ENCODE data around the gene RTP2.

DNA sequence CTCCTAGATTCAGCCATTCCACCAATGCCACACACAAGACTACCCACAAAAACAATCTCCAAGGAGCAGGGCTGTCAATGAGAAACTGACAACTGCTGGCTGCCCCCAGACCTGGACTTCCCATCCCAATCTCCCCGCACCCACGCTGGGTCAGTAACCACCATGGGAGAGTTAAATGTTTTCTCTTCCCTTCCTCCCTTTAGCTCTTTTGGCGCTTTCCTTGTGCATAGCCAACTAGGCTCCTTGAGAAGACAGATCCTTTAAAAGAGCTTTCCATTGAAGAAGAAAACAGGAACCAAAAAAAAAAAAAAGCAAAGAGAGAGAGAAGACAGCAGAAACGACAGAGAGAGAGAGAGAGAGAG, 34.6 kb upstream of the RTP2 start:
- TF ChIP-seq, protein P1, sequence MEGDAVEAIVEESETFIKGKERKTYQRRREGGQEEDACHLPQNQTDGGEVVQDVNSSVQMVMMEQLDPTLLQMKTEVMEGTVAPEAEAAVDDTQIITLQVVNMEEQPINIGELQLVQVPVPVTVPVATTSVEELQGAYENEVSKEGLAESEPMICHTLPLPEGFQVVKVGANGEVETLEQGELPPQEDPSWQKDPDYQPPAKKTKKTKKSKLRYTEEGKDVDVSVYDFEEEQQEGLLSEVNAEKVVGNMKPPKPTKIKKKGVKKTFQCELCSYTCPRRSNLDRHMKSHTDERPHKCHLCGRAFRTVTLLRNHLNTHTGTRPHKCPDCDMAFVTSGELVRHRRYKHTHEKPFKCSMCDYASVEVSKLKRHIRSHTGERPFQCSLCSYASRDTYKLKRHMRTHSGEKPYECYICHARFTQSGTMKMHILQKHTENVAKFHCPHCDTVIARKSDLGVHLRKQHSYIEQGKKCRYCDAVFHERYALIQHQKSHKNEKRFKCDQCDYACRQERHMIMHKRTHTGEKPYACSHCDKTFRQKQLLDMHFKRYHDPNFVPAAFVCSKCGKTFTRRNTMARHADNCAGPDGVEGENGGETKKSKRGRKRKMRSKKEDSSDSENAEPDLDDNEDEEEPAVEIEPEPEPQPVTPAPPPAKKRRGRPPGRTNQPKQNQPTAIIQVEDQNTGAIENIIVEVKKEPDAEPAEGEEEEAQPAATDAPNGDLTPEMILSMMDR (conservative IDR thresholded peaks at IDR 0.05; ENCODE audit: low read depth, low read length) = no peak
- TF ChIP-seq BHLHE40 (IDR thresholded peaks at IDR 0.05; ENCODE audit: low read depth, low read length) (no peak), CHD1 (IDR thresholded peaks at IDR 0.05; ENCODE audit: low read depth, low read length) (no peak), RAD21 (IDR thresholded peaks at IDR 0.05; ENCODE audit: low read length) (no peak), POLR2A (IDR thresholded peaks at IDR 0.05; ENCODE audit: low read depth, low read length) (no peak), RFX5 (IDR thresholded peaks at IDR 0.05; ENCODE audit: low read depth, low read length) (no peak)
